AG09309 (cell line): ENCODE data around the gene DOC2A.

Source experiments
- DNase-seq: peaks from one replicate; pipeline ENCODE4 v3.0.0-alpha.2; 2010; ENCODE audit warnings: low read depth
- H3K4me3 ChIP-seq: 2 replicates; pipeline ENCODE4 v1.5.1; 2011; ENCODE audit warnings: mild to moderate bottlenecking, low read depth, low read length, moderate library complexity; ENCODE audit not compliant: control insufficient read depth
- TF ChIP-seq, protein P1 (sequence below): IDR thresholded peaks from 2 replicates; pipeline ENCODE4 v1.5.1; 2011; ENCODE audit warnings: mild to moderate bottlenecking, low read depth, low read length, inconsistent platforms; ENCODE audit not compliant: insufficient read depth, control insufficient read depth; ENCODE audit errors: missing control alignments

Gene DOC2A

GRCh38 chr16:30033270-30033669 lies 22.4 kb upstream of the DOC2A start:
- no peak for DNase-seq
- TF ChIP-seq, protein P1, sequence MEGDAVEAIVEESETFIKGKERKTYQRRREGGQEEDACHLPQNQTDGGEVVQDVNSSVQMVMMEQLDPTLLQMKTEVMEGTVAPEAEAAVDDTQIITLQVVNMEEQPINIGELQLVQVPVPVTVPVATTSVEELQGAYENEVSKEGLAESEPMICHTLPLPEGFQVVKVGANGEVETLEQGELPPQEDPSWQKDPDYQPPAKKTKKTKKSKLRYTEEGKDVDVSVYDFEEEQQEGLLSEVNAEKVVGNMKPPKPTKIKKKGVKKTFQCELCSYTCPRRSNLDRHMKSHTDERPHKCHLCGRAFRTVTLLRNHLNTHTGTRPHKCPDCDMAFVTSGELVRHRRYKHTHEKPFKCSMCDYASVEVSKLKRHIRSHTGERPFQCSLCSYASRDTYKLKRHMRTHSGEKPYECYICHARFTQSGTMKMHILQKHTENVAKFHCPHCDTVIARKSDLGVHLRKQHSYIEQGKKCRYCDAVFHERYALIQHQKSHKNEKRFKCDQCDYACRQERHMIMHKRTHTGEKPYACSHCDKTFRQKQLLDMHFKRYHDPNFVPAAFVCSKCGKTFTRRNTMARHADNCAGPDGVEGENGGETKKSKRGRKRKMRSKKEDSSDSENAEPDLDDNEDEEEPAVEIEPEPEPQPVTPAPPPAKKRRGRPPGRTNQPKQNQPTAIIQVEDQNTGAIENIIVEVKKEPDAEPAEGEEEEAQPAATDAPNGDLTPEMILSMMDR: no peak
- no peak overlapping the region for H3K4me3 ChIP-seq

DNA sequence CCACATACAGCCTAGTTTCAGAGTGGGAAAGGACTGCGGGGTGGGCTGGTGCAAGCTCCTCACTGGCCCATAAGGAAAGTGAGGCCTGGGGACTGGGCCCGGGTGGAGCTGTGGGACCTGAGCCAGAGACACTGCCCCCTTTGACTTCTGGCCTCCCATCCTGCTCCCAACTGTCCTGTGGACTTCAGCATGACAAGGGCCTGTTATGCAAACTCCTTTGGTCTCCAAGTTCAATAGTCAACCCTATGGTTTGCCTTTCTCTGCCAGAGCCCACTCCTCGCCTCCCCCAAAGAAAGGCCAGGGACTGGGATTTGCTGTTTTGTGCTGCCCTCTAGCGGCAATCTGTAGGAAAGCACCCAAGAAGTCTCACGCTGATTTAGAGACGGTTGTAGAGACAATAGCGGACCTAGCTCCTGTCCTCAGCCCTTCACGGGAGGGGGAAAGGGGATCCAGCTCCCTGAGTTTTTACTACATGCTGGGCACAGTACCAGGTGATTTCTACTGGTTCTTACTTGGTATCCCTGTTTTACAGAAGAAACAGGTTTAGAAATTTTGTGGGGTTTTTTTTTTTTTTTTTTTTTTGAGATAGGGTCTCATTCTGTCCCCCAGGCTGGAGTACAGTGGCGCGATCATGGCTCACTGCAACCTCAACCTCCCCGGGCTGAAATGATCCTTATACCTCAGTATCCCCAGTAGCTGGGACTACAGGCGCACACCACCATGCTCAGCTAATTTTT lies 21.4 kb upstream of the DOC2A start:
- TF ChIP-seq, protein P1: peak; percentile 80
- no peak overlapping the region for H3K4me3 ChIP-seq
- peak; percentile 24 for DNase-seq

DNA sequence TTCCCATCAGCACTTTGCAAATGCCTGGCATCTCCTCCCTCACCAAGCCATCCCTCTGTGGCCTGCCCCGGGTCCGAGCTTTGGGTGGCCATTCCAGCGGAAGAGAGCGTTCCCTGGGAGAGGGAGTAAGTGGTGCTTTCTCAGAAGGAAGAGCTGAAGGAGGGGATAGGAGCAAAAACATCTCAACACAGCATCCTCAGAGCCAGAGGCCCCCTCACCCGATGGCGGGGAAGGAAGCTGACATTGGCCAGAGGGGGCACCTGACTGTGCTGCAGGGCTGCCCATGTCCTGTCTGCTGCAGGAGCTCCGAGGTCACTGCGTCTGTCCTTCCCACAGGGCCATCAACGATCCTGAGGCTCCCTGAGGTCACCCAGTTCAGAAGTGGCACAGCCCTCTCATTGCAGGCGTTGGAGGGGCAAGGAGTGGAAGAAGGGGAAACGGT lies 20.7 kb upstream of the DOC2A start:
- DNase-seq: no peak
- TF ChIP-seq, protein P1: no peak
- no peak overlapping the region for H3K4me3 ChIP-seq

DNA sequence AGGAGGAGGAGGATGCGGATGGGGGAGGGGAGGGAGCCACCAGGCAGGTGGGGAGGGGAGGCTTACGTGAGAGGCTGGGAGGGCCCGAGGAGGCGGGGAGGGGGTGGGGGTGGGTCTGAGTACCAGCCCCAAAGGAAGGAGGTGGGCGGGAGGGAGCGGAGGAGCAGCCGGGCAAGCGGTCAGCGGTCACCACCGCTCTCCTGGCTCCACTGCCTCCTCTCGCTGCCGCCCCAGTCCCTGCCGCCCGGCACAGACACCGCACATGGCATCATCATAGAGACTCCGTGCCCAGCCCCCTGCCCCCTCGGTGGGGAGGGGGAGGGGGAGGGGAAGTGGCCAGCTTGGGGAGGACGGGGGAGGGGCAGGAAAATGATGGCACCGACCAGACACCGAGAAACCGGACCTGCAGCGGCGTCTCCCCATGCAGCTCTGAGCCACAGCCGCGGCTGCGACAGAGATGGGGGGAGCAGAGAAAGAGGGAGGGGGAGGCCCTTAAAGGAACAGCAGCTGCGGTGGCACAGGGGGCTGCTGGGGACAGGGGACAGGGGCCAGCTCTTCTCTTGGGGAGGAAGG lies 20.1 kb upstream of the DOC2A start, which contains the start of gene TLCD3B:
Gene TLCD3B (minus strand): TSS at position 431 of the 573 bp plus-strand sequence. CDS start 744 bp downstream, outside the sequence.
- H3K4me3 ChIP-seq: no peak within 1 kb of the TSS

DNA sequence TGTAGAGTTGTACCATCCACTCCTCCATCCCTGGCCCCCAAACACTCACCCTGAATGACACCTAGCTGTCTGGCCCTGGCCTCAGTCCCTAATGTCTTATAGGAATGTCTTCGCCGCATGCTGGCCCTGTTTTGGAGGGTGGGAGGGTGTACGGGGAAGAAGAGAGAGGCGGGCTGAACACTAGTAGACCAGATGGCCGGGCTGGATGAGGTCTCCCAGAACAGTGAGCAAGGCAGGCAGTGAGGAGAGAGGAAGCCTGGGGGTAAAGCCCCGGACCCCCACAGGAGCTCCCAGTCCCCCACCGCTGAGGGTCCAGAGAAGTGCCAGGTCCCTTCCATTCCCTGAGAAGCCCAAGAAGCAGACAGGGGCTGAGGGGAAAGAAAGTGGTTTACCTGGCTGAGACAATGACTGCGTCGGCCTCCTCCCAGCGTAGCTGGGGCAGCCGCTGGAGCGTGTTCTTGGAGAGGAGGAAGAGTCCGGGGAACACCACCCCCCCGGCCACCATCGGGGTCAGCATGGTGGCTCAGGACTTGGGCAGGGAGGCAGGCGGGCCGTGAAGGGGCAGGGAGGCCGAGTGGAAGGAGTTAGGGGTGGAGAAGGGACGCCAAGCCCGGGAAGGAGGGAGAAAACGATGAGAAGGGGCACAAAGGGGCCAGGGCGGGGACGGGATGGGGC lies 19.3 kb upstream of the DOC2A start:
- TF ChIP-seq, protein P1: no peak
- no peak for DNase-seq
- H3K4me3 ChIP-seq: no peak overlapping the region

More for the DNA sequence above, 20.1 kb upstream of the DOC2A start, which contains the start of gene TLCD3B:
- TF ChIP-seq, protein P1: no peak
- DNase-seq: no peak

- no peak overlapping the region for H3K4me3 ChIP-seq
- DNase-seq: no peak
- TF ChIP-seq, protein P1: no peak
Observed at GRCh38 chr16:30028438-30029076, 17.7 kb upstream of the DOC2A start.
